Stimulated activated CD8-positive, alpha-beta memory T cell treated with anti-CD3 and anti-CD28 coated beads, Interleukin-7, amount 100 ng/mL, for 1 hour (primary cell): Measurements from ENCODE around the gene COPS4.
"Not testable (repeated sequence)": the region's sequence is repeated elsewhere in the genome, so short reads cannot be mapped to it uniquely, and the experiment has no call there.

Experiments used
- DNase-seq, 2 donors: peaks; one replicate each; pipeline ENCODE4 v3.0.0-alpha.2; 2020; ENCODE audit warnings: low read depth in 2 of 2

The COPS4 gene

GRCh38 chr4:83034630-83035494, at the start of gene COPS4:
Gene COPS4 (plus strand): TSS chr4:83035183. CDS start chr4:83035225, 42 bp downstream.
- DNase-seq = peak; percentile 85 to 87

GRCh38 chr4:82987519-82987918, 47.5 kb upstream of the COPS4 start:
- DNase-seq = not testable (repeated sequence)

- no peak for DNase-seq
These were observed 46.6 kb upstream of the COPS4 start for GRCh38 chr4:82988323-82988832.

GRCh38 chr4:82989575-82990429, 45.2 kb upstream of the COPS4 start:
- no peak for DNase-seq

- DNase-seq = no peak
These were observed 40.1 kb upstream of the COPS4 start for GRCh38 chr4:82994834-82995233.

- no peak for DNase-seq
These were observed 36.1 kb upstream of the COPS4 start for GRCh38 chr4:82998898-82999297.

- no peak for DNase-seq
These were observed 32.7 kb upstream of the COPS4 start for GRCh38 chr4:83002329-83002728.

GRCh38 chr4:83003044-83003791, 31.8 kb upstream of the COPS4 start:
- not testable (repeated sequence) for DNase-seq

GRCh38 chr4:83009529-83009928, 25.5 kb upstream of the COPS4 start:
- no peak for DNase-seq

GRCh38 chr4:83010111-83010521, 24.9 kb upstream of the COPS4 start:
- no peak for DNase-seq

- DNase-seq = peak; percentile 63 to 69
These were observed 24.3 kb upstream of the COPS4 start, which contains the start of gene LIN54 for GRCh38 chr4:83010522-83011318. Gene LIN54 (minus strand): TSS chr4:83010823. CDS start chr4:82984844, 25,979 bp downstream.

GRCh38 chr4:83011689-83012199, 23.2 kb upstream of the COPS4 start:
- DNase-seq = no peak

GRCh38 chr4:83012200-83012686, 22.7 kb upstream of the COPS4 start:
- DNase-seq = no peak

GRCh38 chr4:83012687-83013419, 22.1 kb upstream of the COPS4 start:
- DNase-seq = peak; percentile 96

GRCh38 chr4:83013420-83013867, 21.5 kb upstream of the COPS4 start:
- DNase-seq = no peak

- no peak for DNase-seq
These were observed 21.1 kb upstream of the COPS4 start for GRCh38 chr4:83013902-83014301.

- DNase-seq = no peak
These were observed 15.0 kb upstream of the COPS4 start for GRCh38 chr4:83019794-83020494.

- DNase-seq = no peak
These were observed 12.1 kb upstream of the COPS4 start for GRCh38 chr4:83022724-83023450.
